GM23338 (cell line): ENCODE data around the gene PKP2. TPM values are rescaled to one million over a fixed set of nuclear protein-coding genes. Genes with fewer than 3 reads are reported as not detected.

Source experiments
- ATAC-seq: fragments of 200-7000 bp; cut with Tn5 transposase; 3 replicates; pipeline ENCODE4 v1.9.1; 2020
- DNase-seq: peaks from one replicate; pipeline ENCODE4 v3.0.0-alpha.2; 2015; ENCODE audit warnings: low spot score
- H2AFZ ChIP-seq: fragments of 200-600 bp; sonication (generic); 2 replicates; pipeline ENCODE4 v1.8.0; 2016; ENCODE audit warnings: antibody characterized with exemption, mild to moderate bottlenecking, moderate library complexity
- H3F3A ChIP-seq: fragments of 200-600 bp; sonication (generic); replicated peaks from 2 replicates; pipeline ENCODE4 v1.8.0; 2017; ENCODE audit warnings: antibody characterized with exemption, mixed run types, low read depth
- H3K27ac ChIP-seq: fragments of 200-600 bp; sonication (generic); 2 replicates; pipeline ENCODE4 v1.6.1; 2016; ENCODE audit warnings: low read depth
- H3K27me3 ChIP-seq: fragments of 200-600 bp; sonication (generic); 2 replicates; pipeline ENCODE4 v1.8.0; 2016; ENCODE audit warnings: mild to moderate bottlenecking, mixed run types, moderate library complexity; ENCODE audit not compliant: insufficient read depth
- H3K36me3 ChIP-seq: fragments of 200-600 bp; sonication (generic); 2 replicates; pipeline ENCODE4 v1.8.0; 2016; ENCODE audit warnings: mild to moderate bottlenecking; ENCODE audit not compliant: insufficient read depth
- H3K4me1 ChIP-seq: fragments of 200-600 bp; sonication (generic); 2 replicates; pipeline ENCODE4 v1.8.0; 2016; ENCODE audit warnings: mild to moderate bottlenecking, moderate library complexity; ENCODE audit not compliant: insufficient read depth
- H3K4me2 ChIP-seq: fragments of 200-600 bp; sonication (generic); 2 replicates; pipeline ENCODE4 v1.7.1; 2017; ENCODE audit warnings: mixed run types
- H3K4me3 ChIP-seq: fragments of 200-600 bp; sonication (generic); 2 replicates; pipeline ENCODE4 v1.6.1; 2016; ENCODE audit warnings: mixed run types
- H3K79me2 ChIP-seq: fragments of 200-600 bp; sonication (generic); replicated peaks from 2 replicates; pipeline ENCODE4 v1.8.0; 2017; ENCODE audit warnings: mild to moderate bottlenecking; ENCODE audit not compliant: insufficient read depth
- H3K9me2 ChIP-seq: fragments of 200-600 bp; sonication (generic); 2 replicates; pipeline ENCODE4 v1.8.0; 2017; ENCODE audit not compliant: insufficient read depth
- H4K20me1 ChIP-seq: fragments of 200-600 bp; sonication (generic); replicated peaks from 2 replicates; pipeline ENCODE4 v1.8.0; 2017; ENCODE audit warnings: mild to moderate bottlenecking; ENCODE audit not compliant: insufficient read depth
- H3K27ac Mint-ChIP-seq: 2 replicates; pipeline ENCODE4 v1.8.0; 2020; ENCODE audit warnings: inconsistent platforms, mild to moderate bottlenecking, moderate library complexity, mixed read lengths
- H3K27me3 Mint-ChIP-seq: 3 replicates; pipeline ENCODE4 v1.8.0; 2022; ENCODE audit warnings: low read depth, mild to moderate bottlenecking, moderate library complexity, mixed read lengths, inconsistent platforms; ENCODE audit not compliant: insufficient read depth, poor library complexity
- H3K36me3 Mint-ChIP-seq: 3 replicates; pipeline ENCODE4 v1.8.0; 2021; ENCODE audit warnings: low read depth, mild to moderate bottlenecking, inconsistent platforms, moderate library complexity, mixed read lengths
- H3K4me1 Mint-ChIP-seq: 3 replicates; pipeline ENCODE4 v1.8.0; 2020; ENCODE audit warnings: mild to moderate bottlenecking, inconsistent platforms, mixed read lengths
- H3K4me3 Mint-ChIP-seq: 3 replicates; pipeline ENCODE4 v1.8.0; 2021; ENCODE audit warnings: moderate library complexity, mild to moderate bottlenecking, inconsistent platforms, mixed read lengths
- H3K9me3 Mint-ChIP-seq: 3 replicates; pipeline ENCODE4 v1.8.0; 2020; ENCODE audit warnings: moderate library complexity, mild to moderate bottlenecking, inconsistent platforms, mixed read lengths
- CREB1 ChIP-seq: fragments of 250-450 bp; sonication (Bioruptor Pico); IDR thresholded peaks from 2 replicates; pipeline ENCODE4 v1.5.0; 2020; ENCODE audit warnings: low read depth, mild to moderate bottlenecking, moderate library complexity
- EZH2 ChIP-seq: fragments of 200-600 bp; sonication (generic); IDR thresholded peaks from one replicate; pipeline ENCODE4 v1.8.0; 2017; ENCODE audit warnings: antibody characterized with exemption, mild to moderate bottlenecking, low read depth; ENCODE audit not compliant: unreplicated experiment
- EZH2phosphoT487 ChIP-seq: fragments of 200-600 bp; sonication (generic); IDR thresholded peaks from one replicate; pipeline ENCODE4 v1.8.1; 2018; ENCODE audit warnings: antibody characterized with exemption; ENCODE audit not compliant: unreplicated experiment
- JUNB ChIP-seq: IDR thresholded peaks from one replicate; pipeline ENCODE4 v1.6.1; 2016; ENCODE audit warnings: antibody characterized with exemption; ENCODE audit not compliant: unreplicated experiment
- POLR2AphosphoS5 ChIP-seq: IDR thresholded peaks from 2 replicates; pipeline ENCODE4 v1.6.1; 2016; ENCODE audit warnings: antibody characterized with exemption, low read depth
- STAT1 ChIP-seq: IDR thresholded peaks from one replicate; pipeline ENCODE4 v1.6.1; 2016; ENCODE audit warnings: antibody characterized with exemption; ENCODE audit not compliant: unreplicated experiment
- ZNF331 ChIP-seq: fragments of 250-450 bp; sonication (Bioruptor Pico); IDR thresholded peaks from 2 replicates; pipeline ENCODE4 v1.5.0; 2020; ENCODE audit warnings: low read depth, mild to moderate bottlenecking, moderate library complexity
- polyA plus RNA-seq: library from polyadenylated mRNA; unstranded; fragments of >200 nt; fragmentation: Nextera tagmentation; extraction: Ambion mirVana; gene quantifications from 2 replicates; pipeline ENCODE4 v1.2.1, GENCODE V29; 2016
- total RNA-seq: library from RNA; depleted of rRNA; stranded (reverse); fragments of >200 nt; shearing (Covaris generic); gene quantifications from 2 replicates; pipeline ENCODE4 v1.2.3, GENCODE V29; 2014
- TF ChIP-seq, protein P1 (sequence below), 2 experiments: fragments of 200-600 bp in 1 of 2; sonication (generic) in 1 of 2; conservative IDR thresholded peaks; 2 replicates each; pipeline versions ENCODE4 v1.5.1 to v1.6.1; 2016 to 2017; ENCODE audit warnings: antibody characterized with exemption in 2 of 2, low read depth in 2 of 2, mild to moderate bottlenecking in 2 of 2, moderate library complexity in 1 of 2
- TF ChIP-seq, protein P2 (sequence below): fragments of 250-450 bp; sonication (Bioruptor Pico); IDR thresholded peaks from 2 replicates; pipeline ENCODE4 v1.5.0; 2020; ENCODE audit warnings: mild to moderate bottlenecking, moderate library complexity

PKP2 gene
- total and polyA plus RNA-seq, 2 experiments from 2014 or later = 24.6 to 47.6 TPM

DNA sequence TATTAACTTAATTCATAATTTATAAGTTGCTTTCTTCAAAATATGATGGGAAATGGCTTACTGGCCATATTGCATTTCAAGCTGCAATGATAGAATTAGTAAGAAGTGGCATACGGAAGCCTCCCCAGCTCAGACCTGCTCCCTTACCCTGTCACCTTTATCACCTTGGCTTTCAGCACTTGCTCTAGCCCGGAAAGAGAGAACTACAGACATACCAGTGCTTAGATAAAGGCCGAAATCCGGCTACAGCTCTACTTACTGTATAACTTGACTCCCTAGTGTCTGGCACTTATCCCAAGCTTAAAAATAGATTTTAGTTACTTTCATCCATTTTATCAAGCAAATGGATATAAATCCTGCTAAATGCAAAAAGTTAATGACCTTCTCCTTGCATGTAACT is 42.5 kb downstream of the PKP2 start (continued):
- TF ChIP-seq POLR2AphosphoS5 (no peak), CREB1 (CRISPR knock-in tag) (no peak)

DNA sequence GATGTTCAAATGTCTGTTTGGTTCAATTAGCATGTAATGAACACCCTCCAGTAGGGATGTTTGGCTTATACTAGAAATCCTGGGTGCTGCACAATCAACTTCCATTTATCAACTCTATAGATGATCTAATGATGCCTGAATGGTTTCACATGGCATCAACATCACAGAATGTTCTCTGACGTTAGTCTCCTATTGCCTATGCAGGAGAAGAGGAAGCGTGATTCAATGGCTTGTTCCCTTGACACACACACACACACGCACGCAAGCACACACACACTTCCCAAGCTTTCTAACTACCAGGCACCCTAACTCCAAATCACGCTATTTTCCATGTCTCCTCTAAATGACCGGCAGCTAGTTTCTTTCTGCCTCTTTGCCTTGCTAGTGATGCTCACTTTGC is 49.3 kb downstream of the PKP2 start:
- TF ChIP-seq STAT1 (no peak), POLR2AphosphoS5 (no peak), ZNF331 (CRISPR knock-in tag) (no peak), EZH2 (no peak), EZH2phosphoT487 (no peak), JUNB (no peak)
- TF ChIP-seq, protein P1, sequence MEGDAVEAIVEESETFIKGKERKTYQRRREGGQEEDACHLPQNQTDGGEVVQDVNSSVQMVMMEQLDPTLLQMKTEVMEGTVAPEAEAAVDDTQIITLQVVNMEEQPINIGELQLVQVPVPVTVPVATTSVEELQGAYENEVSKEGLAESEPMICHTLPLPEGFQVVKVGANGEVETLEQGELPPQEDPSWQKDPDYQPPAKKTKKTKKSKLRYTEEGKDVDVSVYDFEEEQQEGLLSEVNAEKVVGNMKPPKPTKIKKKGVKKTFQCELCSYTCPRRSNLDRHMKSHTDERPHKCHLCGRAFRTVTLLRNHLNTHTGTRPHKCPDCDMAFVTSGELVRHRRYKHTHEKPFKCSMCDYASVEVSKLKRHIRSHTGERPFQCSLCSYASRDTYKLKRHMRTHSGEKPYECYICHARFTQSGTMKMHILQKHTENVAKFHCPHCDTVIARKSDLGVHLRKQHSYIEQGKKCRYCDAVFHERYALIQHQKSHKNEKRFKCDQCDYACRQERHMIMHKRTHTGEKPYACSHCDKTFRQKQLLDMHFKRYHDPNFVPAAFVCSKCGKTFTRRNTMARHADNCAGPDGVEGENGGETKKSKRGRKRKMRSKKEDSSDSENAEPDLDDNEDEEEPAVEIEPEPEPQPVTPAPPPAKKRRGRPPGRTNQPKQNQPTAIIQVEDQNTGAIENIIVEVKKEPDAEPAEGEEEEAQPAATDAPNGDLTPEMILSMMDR (conservative IDR thresholded peaks at IDR 0.05; ENCODE audit: low read depth in 2 of 2) = no peak
- TF ChIP-seq, protein P2, sequence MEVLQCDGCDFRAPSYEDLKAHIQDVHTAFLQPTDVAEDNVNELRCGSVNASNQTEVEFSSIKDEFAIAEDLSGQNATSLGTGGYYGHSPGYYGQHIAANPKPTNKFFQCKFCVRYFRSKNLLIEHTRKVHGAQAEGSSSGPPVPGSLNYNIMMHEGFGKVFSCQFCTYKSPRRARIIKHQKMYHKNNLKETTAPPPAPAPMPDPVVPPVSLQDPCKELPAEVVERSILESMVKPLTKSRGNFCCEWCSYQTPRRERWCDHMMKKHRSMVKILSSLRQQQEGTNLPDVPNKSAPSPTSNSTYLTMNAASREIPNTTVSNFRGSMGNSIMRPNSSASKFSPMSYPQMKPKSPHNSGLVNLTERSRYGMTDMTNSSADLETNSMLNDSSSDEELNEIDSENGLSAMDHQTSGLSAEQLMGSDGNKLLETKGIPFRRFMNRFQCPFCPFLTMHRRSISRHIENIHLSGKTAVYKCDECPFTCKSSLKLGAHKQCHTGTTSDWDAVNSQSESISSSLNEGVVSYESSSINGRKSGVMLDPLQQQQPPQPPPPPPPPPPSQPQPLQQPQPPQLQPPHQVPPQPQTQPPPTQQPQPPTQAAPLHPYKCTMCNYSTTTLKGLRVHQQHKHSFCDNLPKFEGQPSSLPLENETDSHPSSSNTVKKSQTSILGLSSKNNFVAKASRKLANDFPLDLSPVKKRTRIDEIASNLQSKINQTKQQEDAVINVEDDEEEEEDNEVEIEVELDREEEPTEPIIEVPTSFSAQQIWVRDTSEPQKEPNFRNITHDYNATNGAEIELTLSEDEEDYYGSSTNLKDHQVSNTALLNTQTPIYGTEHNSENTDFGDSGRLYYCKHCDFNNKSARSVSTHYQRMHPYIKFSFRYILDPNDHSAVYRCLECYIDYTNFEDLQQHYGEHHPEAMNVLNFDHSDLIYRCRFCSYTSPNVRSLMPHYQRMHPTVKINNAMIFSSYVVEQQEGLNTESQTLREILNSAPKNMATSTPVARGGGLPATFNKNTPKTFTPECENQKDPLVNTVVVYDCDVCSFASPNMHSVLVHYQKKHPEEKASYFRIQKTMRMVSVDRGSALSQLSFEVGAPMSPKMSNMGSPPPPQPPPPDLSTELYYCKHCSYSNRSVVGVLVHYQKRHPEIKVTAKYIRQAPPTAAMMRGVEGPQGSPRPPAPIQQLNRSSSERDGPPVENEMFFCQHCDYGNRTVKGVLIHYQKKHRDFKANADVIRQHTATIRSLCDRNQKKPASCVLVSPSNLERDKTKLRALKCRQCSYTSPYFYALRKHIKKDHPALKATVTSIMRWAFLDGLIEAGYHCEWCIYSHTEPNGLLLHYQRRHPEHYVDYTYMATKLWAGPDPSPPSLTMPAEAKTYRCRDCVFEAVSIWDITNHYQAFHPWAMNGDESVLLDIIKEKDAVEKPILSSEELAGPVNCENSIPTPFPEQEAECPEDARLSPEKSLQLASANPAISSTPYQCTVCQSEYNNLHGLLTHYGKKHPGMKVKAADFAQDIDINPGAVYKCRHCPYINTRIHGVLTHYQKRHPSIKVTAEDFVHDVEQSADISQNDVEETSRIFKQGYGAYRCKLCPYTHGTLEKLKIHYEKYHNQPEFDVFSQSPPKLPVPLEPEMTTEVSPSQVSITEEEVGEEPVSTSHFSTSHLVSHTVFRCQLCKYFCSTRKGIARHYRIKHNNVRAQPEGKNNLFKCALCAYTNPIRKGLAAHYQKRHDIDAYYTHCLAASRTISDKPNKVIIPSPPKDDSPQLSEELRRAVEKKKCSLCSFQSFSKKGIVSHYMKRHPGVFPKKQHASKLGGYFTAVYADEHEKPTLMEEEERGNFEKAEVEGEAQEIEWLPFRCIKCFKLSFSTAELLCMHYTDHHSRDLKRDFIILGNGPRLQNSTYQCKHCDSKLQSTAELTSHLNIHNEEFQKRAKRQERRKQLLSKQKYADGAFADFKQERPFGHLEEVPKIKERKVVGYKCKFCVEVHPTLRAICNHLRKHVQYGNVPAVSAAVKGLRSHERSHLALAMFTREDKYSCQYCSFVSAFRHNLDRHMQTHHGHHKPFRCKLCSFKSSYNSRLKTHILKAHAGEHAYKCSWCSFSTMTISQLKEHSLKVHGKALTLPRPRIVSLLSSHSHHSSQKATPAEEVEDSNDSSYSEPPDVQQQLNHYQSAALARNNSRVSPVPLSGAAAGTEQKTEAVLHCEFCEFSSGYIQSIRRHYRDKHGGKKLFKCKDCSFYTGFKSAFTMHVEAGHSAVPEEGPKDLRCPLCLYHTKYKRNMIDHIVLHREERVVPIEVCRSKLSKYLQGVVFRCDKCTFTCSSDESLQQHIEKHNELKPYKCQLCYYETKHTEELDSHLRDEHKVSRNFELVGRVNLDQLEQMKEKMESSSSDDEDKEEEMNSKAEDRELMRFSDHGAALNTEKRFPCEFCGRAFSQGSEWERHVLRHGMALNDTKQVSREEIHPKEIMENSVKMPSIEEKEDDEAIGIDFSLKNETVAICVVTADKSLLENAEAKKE (CRISPR knock-in tag) = no peak
- H3K4me3 ChIP-seq = no peak overlapping the region
- H3K79me2 ChIP-seq = no peaks in the 10 kb centered on the region
- H2AFZ ChIP-seq = no peak overlapping the region
- H3K27me3 Mint-ChIP-seq = peaks cover 3% of the 10 kb centered on the region
- DNase-seq (no peak), ATAC-seq (no peak)
- no peaks in the 10 kb centered on the region for H3K9me3 Mint-ChIP-seq
- H3K36me3 Mint-ChIP-seq = peaks cover 9% of the 10 kb centered on the region
- no peaks in the 10 kb centered on the region for H3F3A ChIP-seq
- H3K27me3 ChIP-seq = no peaks in the 10 kb centered on the region
- no peak overlapping the region for H3K4me3 Mint-ChIP-seq
- no peaks in the 10 kb centered on the region for H4K20me1 ChIP-seq
- H3K27ac Mint-ChIP-seq = no peak overlapping the region; the same call in 1 of the 2 replicates
- H3K27ac ChIP-seq = no peak overlapping the region
- H3K9me2 ChIP-seq = no peaks in the 10 kb centered on the region
- no peak overlapping the region for H3K4me2 ChIP-seq
- H3K4me1 ChIP-seq = peaks cover 23% of the 10 kb centered on the region
- H3K36me3 ChIP-seq = peaks cover 9% of the 10 kb centered on the region; the same call in 1 of the 2 replicates
- peaks cover 26% of the 10 kb centered on the region for H3K4me1 Mint-ChIP-seq
